GM12873 (cell line): ENCODE measurements around the gene FAM174B.

ENCODE experiments used
- CTCF ChIP-seq: IDR thresholded peaks from 2 replicates; pipeline ENCODE4 v1.5.1; 2012; ENCODE audit warnings: low read depth, mild to moderate bottlenecking, moderate library complexity, low read length, control low read depth; ENCODE audit not compliant: insufficient read depth; ENCODE audit errors: missing control alignments

FAM174B gene

DNA sequence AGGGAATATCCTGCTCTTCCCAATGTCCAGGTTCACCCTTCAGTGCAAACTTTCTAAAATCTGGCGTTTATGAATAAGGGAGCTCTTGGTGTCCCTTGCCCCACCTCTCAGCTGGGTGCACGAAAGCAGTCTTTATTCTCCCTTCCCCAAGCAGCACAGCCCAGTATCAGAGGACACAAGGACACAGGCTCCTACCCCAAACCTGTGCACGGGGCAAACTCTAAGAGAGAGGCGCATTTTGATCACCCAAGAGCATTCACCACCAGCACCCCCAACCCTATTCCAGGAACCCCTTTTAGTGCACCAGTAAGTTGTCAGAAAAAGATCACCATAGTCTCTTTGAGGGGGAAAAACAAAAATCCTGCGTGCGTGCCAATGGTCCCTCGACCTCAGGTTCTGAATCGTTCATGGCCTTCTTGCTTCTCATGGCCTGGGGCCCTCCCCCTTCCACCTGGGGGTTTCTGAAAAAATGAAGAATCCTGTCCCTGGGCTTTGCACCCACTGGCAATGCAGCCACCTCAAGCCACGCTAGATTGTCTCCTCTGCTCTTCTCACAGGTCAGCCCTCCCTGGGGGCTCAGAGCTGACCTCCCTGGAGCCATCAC is 78.9 kb downstream of the FAM174B start:
- no peak for TF ChIP-seq CTCF

GRCh38 chr15:92574566-92574965 is 81.0 kb downstream of the FAM174B start:
- no peak for TF ChIP-seq CTCF

- no peak for TF ChIP-seq CTCF
Observed at GRCh38 chr15:92574161-92574560, 81.4 kb downstream of the FAM174B start.

- TF ChIP-seq CTCF: no peak
Observed at GRCh38 chr15:92571824-92572223, 83.8 kb downstream of the FAM174B start.

DNA sequence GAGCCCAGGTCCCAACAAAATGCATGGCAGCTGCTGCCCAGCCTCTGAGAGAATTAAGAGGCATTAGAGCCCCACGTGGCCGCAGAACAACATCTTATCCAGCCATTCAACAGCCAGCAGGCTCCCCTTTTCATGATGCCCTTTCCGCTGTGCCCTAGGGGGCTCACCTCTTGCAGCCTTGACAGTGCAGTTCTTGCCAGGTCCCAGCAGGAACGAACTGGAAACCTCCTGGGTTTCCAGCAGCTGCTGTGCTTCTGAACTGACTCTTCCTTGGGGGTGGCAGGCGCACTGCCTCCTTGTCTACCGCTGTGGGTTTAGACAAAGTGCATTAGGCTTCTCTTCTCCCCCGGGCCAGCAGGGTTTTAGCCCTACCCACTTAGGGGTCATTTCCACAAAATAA is 85.2 kb downstream of the FAM174B start:
- no peak for TF ChIP-seq CTCF

DNA sequence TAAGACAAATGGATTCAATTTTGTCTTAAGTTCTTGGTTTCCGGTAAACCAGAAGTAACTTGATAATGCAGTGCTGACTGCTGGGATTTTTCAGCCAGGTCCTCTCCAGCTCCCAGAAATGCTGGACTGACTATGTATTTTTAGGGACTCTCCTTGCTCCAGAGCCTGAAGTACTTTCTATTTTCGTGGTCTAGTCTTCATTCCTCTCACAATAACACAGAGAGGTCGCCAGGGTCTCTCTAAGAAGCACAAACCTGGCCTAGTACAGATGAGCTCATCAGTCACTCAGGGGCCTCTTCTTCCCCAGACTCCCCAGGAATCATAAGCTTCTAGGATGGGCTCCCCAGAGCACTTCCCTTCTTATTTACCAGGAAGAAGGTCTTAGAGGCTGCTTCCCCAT is 85.8 kb downstream of the FAM174B start:
- TF ChIP-seq CTCF: no peak
